OCI-LY1 (cell line): ENCODE measurements around the gene SLC9A9.

Source experiments
- H2AFZ ChIP-seq: fragments of 200-600 bp; sonication (generic), shearing (Covaris generic); 2 replicates; pipeline ENCODE4 v1.6.0; 2014; ENCODE audit warnings: antibody characterized with exemption, mild to moderate bottlenecking, low read length
- H3F3A ChIP-seq: fragments of 200-600 bp; sonication (generic), shearing (Covaris generic); 2 replicates; pipeline ENCODE4 v1.6.0; 2014; ENCODE audit warnings: mild to moderate bottlenecking, antibody characterized with exemption, low read length, moderate library complexity; ENCODE audit not compliant: insufficient read depth
- H3K27ac ChIP-seq: fragments of 200-600 bp; sonication (generic); 2 replicates; pipeline ENCODE4 v1.5.1; 2014; ENCODE audit warnings: low read length, mixed run types, mild to moderate bottlenecking, low read depth; ENCODE audit not compliant: poor library complexity, severe bottlenecking
- H3K27me3 ChIP-seq: fragments of 200-600 bp; sonication (generic); 2 replicates; pipeline ENCODE4 v1.6.0; 2014; ENCODE audit warnings: antibody characterized with exemption, mild to moderate bottlenecking, low read length, moderate library complexity; ENCODE audit not compliant: insufficient read depth
- H3K36me3 ChIP-seq: fragments of 200-600 bp; sonication (generic); 2 replicates; pipeline ENCODE4 v1.6.1; 2014; ENCODE audit warnings: mild to moderate bottlenecking, antibody characterized with exemption, low read length, moderate library complexity, mixed read lengths; ENCODE audit not compliant: insufficient read depth
- H3K4me1 ChIP-seq: fragments of 200-600 bp; sonication (generic); 2 replicates; pipeline ENCODE4 v1.5.1; 2014; ENCODE audit warnings: mild to moderate bottlenecking, low read length, moderate library complexity; ENCODE audit not compliant: insufficient read depth, severe bottlenecking
- H3K4me2 ChIP-seq: fragments of 200-600 bp; sonication (generic), shearing (Covaris generic); 2 replicates; pipeline ENCODE4 v1.6.1; 2014; ENCODE audit warnings: low read length
- H3K4me3 ChIP-seq: fragments of 200-600 bp; sonication (generic); 2 replicates; pipeline ENCODE4 v1.5.1; 2014; ENCODE audit warnings: low read length, low read depth, mild to moderate bottlenecking, mixed read lengths; ENCODE audit not compliant: poor library complexity, severe bottlenecking
- H3K79me2 ChIP-seq: fragments of 200-600 bp; shearing (Covaris generic); 2 replicates; pipeline ENCODE4 v1.6.1; 2016; ENCODE audit warnings: mixed run types, low read length, mixed read lengths; ENCODE audit not compliant: insufficient read depth
- H3K9ac ChIP-seq: fragments of 200-600 bp; sonication (generic), shearing (Covaris generic); 2 replicates; pipeline ENCODE4 v1.6.1; 2014; ENCODE audit warnings: mild to moderate bottlenecking, low read length, mixed read lengths
- H3K9me2 ChIP-seq: fragments of 200-600 bp; sonication (generic), shearing (Covaris generic); 2 replicates; pipeline ENCODE4 v1.6.1; 2014; ENCODE audit warnings: low read depth, mild to moderate bottlenecking, low read length, mixed read lengths
- H3K9me3 ChIP-seq: fragments of 200-600 bp; shearing (Covaris generic); 2 replicates; pipeline ENCODE4 v1.6.1; 2014; ENCODE audit warnings: low read length, mixed read lengths
- H4K20me1 ChIP-seq: fragments of 200-600 bp; sonication (generic), shearing (Covaris generic); 2 replicates; pipeline ENCODE4 v1.6.0; 2016; ENCODE audit warnings: mild to moderate bottlenecking, low read length; ENCODE audit not compliant: insufficient read depth
- EZH2 ChIP-seq: fragments of 200-600 bp; sonication (generic), shearing (Covaris generic); IDR thresholded peaks from 2 replicates; pipeline ENCODE4 v1.8.0; 2017; ENCODE audit warnings: borderline replicate concordance, mixed run types, mild to moderate bottlenecking, antibody characterized with exemption, low read length, moderate library complexity, mixed read lengths
- TF ChIP-seq, protein P1 (sequence below): fragments of 200-600 bp; sonication (generic), shearing (Covaris generic); IDR thresholded peaks from 2 replicates; pipeline ENCODE4 v1.5.1; 2017; ENCODE audit warnings: mild to moderate bottlenecking, antibody characterized with exemption, low read length, moderate library complexity, mixed read lengths

Gene SLC9A9

DNA sequence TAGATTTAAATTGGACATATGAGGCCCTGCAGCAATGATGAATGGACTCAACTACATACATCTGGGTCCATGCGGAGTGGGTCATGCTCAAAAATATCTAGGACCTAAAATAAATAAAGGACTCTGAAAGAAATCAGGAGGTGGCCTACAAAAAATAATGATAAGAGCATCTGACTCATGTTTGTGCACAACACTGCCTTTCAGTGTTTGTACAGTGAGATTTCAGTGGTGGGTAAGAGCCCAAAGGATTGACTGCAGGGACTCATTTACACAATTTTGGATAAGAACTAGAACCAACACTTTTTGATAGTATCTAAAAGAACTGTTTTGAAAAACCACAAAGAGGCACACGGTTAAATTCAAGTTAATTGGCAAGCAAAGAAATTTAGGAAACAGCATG, 285.5 kb downstream of the SLC9A9 start:
- H3K36me3 ChIP-seq, result no peaks in the 10 kb centered on the region
- no peaks in the 10 kb centered on the region for H3F3A ChIP-seq
- no peaks in the 10 kb centered on the region for H3K9me2 ChIP-seq
- no peak overlapping the region for H2AFZ ChIP-seq
- H4K20me1 ChIP-seq, result no peaks in the 10 kb centered on the region
- peaks cover 10% of the 10 kb centered on the region for H3K9me3 ChIP-seq
- H3K9ac ChIP-seq, result no peak overlapping the region
- H3K27me3 ChIP-seq, result no peaks in the 10 kb centered on the region
- H3K4me1 ChIP-seq, result peaks cover 6% of the 10 kb centered on the region
- no peak overlapping the region for H3K27ac ChIP-seq
- no peaks in the 10 kb centered on the region for H3K79me2 ChIP-seq
- TF ChIP-seq EZH2, result no peak
- TF ChIP-seq, protein P1, sequence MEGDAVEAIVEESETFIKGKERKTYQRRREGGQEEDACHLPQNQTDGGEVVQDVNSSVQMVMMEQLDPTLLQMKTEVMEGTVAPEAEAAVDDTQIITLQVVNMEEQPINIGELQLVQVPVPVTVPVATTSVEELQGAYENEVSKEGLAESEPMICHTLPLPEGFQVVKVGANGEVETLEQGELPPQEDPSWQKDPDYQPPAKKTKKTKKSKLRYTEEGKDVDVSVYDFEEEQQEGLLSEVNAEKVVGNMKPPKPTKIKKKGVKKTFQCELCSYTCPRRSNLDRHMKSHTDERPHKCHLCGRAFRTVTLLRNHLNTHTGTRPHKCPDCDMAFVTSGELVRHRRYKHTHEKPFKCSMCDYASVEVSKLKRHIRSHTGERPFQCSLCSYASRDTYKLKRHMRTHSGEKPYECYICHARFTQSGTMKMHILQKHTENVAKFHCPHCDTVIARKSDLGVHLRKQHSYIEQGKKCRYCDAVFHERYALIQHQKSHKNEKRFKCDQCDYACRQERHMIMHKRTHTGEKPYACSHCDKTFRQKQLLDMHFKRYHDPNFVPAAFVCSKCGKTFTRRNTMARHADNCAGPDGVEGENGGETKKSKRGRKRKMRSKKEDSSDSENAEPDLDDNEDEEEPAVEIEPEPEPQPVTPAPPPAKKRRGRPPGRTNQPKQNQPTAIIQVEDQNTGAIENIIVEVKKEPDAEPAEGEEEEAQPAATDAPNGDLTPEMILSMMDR, result no peak
- no peak overlapping the region for H3K4me2 ChIP-seq
- no peak overlapping the region for H3K4me3 ChIP-seq

- Histone ChIP-seq H3K9me3 (peaks cover 15% of the 10 kb centered on the region), H3K36me3 (no peaks in the 10 kb centered on the region), H3K4me2 (no peak overlapping the region), H3K27me3 (no peaks in the 10 kb centered on the region), H3F3A (no peaks in the 10 kb centered on the region), H3K27ac (no peak overlapping the region), H2AFZ (no peak overlapping the region), H4K20me1 (no peaks in the 10 kb centered on the region), H3K4me1 (no peaks in the 10 kb centered on the region), H3K9me2 (no peaks in the 10 kb centered on the region), H3K4me3 (no peak overlapping the region), H3K9ac (no peak overlapping the region), H3K79me2 (no peaks in the 10 kb centered on the region)
- TF ChIP-seq, protein P1, result no peak
- TF ChIP-seq EZH2, result no peak
Observed at GRCh38 chr3:143559296-143559695, 289.0 kb downstream of the SLC9A9 start.

DNA sequence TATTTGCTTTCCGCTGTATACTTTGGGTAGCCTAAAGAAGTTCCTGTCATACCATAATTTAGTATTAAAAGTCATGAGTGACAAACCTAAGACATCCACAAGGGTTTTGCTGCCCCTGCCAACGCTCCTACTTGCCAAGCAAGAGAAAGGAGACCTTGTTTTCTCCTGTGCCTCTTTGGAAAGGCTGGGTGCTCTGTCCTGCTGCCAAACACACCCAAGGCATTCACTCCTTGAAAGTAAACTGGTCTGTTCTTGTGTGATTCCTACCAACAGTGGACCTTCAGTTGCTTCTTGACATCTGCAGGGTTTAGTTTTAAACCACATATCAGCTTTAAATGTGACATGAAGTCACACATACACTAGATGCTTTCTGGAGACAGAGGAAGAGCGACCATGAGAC, 295.4 kb downstream of the SLC9A9 start:
- H3K27ac ChIP-seq, result no peak overlapping the region
- no peak overlapping the region for H3K4me3 ChIP-seq
- no peaks in the 10 kb centered on the region for H3K4me1 ChIP-seq
- H3K9me3 ChIP-seq, result peaks cover 10% of the 10 kb centered on the region; the same call in 1 of the 2 replicates
- no peaks in the 10 kb centered on the region for H3F3A ChIP-seq
- no peak overlapping the region for H3K9ac ChIP-seq
- H4K20me1 ChIP-seq, result no peaks in the 10 kb centered on the region
- H3K9me2 ChIP-seq, result no peaks in the 10 kb centered on the region
- no peaks in the 10 kb centered on the region for H3K27me3 ChIP-seq
- H3K4me2 ChIP-seq, result no peak overlapping the region
- H2AFZ ChIP-seq, result no peak overlapping the region
- H3K79me2 ChIP-seq, result no peaks in the 10 kb centered on the region
- H3K36me3 ChIP-seq, result no peaks in the 10 kb centered on the region
- TF ChIP-seq, protein P1, result no peak
- no peak for TF ChIP-seq EZH2
